ENCODE results near the gene SLC4A3. TPM values are rescaled to one million over a fixed set of nuclear protein-coding genes. Genes with fewer than 3 reads are reported as not detected.
"Not testable (repeated sequence)": the region's sequence is repeated elsewhere in the genome, so short reads cannot be mapped to it uniquely, and the experiment has no call there.

SLC4A3 gene
- total and polyA plus RNA-seq, 5 donors from 2014 or later: not detected

- not testable (repeated sequence) for H3K4me1 ChIP-seq (ENCODE audit: control insufficient read depth, insufficient read depth, low read length, poor library complexity, severe bottlenecking); H3K4me3 Mint-ChIP-seq; H3K27me3 ChIP-seq (ENCODE audit: control insufficient read depth, insufficient read depth, low read length); DNase-seq; H3K9me3 Mint-ChIP-seq; H3K27ac ChIP-seq (ENCODE audit: insufficient read depth, low read length, poor library complexity, severe bottlenecking); ATAC-seq (ENCODE audit: low read depth in 2 of 2); H3K9me3 ChIP-seq (ENCODE audit: control insufficient read depth in 2 of 2, low read length in 2 of 2); H3K4me3 ChIP-seq (ENCODE audit: low read depth, low read length); H3K27ac Mint-ChIP-seq; H3K36me3 ChIP-seq (ENCODE audit: control insufficient read depth, insufficient read depth, low read length); H3K4me1 Mint-ChIP-seq; H3K36me3 Mint-ChIP-seq
- peaks cover 27% of the 10 kb centered on the region for H3K27me3 Mint-ChIP-seq
These were observed 56.0 kb downstream of the SLC4A3 start for GRCh38 chr2:219683474-219683873.

DNA sequence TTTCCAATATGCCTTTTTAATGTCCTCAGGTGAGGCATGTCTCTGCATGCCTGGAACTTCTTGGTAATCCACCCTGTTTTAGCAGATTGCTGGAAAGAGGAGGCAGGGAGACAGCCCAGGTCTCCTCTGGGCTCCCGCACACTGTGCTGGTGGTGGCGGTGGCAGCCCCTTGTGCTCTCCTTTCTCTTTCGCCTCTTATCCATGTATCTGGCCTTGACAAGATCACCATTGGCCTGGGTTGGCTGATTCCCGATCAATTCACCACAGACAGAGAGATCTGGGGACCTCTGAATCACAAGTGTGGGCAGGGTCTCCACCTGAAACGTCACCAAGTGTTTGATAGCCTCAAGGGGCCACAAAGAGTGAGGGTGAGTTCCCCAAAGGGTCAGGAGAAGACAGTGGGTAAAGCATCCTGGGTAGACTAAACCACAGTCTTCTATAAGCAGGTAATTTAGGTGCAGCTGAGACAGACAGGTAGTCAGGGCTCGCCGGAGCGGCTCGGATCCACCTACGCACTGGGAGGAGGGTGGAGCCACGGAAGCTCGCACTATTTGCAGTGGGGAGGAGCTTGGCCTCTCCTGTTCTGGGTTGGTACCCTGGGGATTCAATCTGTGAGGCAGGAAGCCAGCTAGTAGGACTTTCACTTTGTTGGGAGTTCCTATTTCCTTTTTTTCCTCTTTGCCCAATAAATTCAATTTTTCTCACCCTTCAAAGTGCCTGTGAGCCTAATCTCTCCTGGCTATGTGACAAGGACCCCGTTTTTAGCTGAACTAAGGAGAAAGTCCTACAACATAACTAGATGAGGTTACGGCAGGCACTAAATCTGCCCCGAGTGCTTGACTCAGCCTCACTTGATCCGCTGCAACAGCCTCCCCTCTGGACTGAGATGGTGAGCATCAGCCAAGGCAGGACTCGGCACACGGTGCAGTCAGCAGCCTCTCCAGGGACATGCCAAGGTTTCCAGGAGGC is 57.6 kb downstream of the SLC4A3 start:
- peak overlapping the region in 1 of 3 donors; percentile 53 for H3K27ac Mint-ChIP-seq
- no peak overlapping the region for H3K27ac ChIP-seq (ENCODE audit: insufficient read depth, low read length, poor library complexity, severe bottlenecking)
- no peaks in the 10 kb centered on the region for H3K36me3 ChIP-seq (ENCODE audit: control insufficient read depth, insufficient read depth, low read length)

GRCh38 chr2:219687272-219687671 is 59.8 kb downstream of the SLC4A3 start:
- Histone ChIP-seq H3K9me3 (ENCODE audit: control insufficient read depth in 2 of 2, low read length in 2 of 2) (no peaks in the 10 kb centered on the region), H3K27ac (ENCODE audit: insufficient read depth, low read length, poor library complexity, severe bottlenecking) (no peak overlapping the region), H3K36me3 (ENCODE audit: control insufficient read depth, insufficient read depth, low read length) (no peaks in the 10 kb centered on the region), H3K4me3 (ENCODE audit: low read depth, low read length) (no peak overlapping the region), H3K27me3 (ENCODE audit: control insufficient read depth, insufficient read depth, low read length) (no peaks in the 10 kb centered on the region), H3K4me1 (ENCODE audit: control insufficient read depth, insufficient read depth, low read length, poor library complexity, severe bottlenecking) (no peaks in the 10 kb centered on the region)
- no peak for ATAC-seq (ENCODE audit: low read depth in 2 of 2)
- H3K36me3 Mint-ChIP-seq: no peaks in the 10 kb centered on the region
- no peak for DNase-seq
- peaks cover 0 to 3% (median 1%) of the 10 kb centered on the region in 7 donors for H3K9me3 Mint-ChIP-seq
- no peak overlapping the region for H3K27ac Mint-ChIP-seq
- H3K27me3 Mint-ChIP-seq: peaks cover 32% of the 10 kb centered on the region
- no peak overlapping the region for H3K4me3 Mint-ChIP-seq
- peaks cover 0 to 8% (median 2%) of the 10 kb centered on the region in 4 donors for H3K4me1 Mint-ChIP-seq

More for the DNA sequence above, 57.6 kb downstream of the SLC4A3 start:
- peaks cover 0 to 8% (median 2%) of the 10 kb centered on the region in 4 donors for H3K4me1 Mint-ChIP-seq
- Histone ChIP-seq H3K4me1 (ENCODE audit: control insufficient read depth, insufficient read depth, low read length, poor library complexity, severe bottlenecking) (no peaks in the 10 kb centered on the region), H3K27me3 (ENCODE audit: control insufficient read depth, insufficient read depth, low read length) (no peaks in the 10 kb centered on the region), H3K4me3 (ENCODE audit: low read depth, low read length) (peak overlapping the region; percentile 53), H3K9me3 (ENCODE audit: control insufficient read depth in 2 of 2, low read length in 2 of 2) (no peaks in the 10 kb centered on the region)
- peak overlapping the region in 2 of 4 donors; percentile 24 to 37 for H3K4me3 Mint-ChIP-seq
- DNase-seq: peak in 2 of 3 donors; percentile 2 to 42
- ATAC-seq (ENCODE audit: low read depth in 2 of 2): peak; percentile 60 to 65
- H3K27me3 Mint-ChIP-seq: peaks cover 29% of the 10 kb centered on the region
- H3K36me3 Mint-ChIP-seq: no peaks in the 10 kb centered on the region
- H3K9me3 Mint-ChIP-seq: peaks cover 0 to 3% (median 1%) of the 10 kb centered on the region in 7 donors

- H3K27me3 Mint-ChIP-seq: peaks cover 32% of the 10 kb centered on the region
- DNase-seq (no peak), ATAC-seq (ENCODE audit: low read depth in 2 of 2) (no peak)
- H3K4me1 Mint-ChIP-seq: peaks cover 0 to 8% (median 2%) of the 10 kb centered on the region in 4 donors
- Histone ChIP-seq H3K4me1 (ENCODE audit: control insufficient read depth, insufficient read depth, low read length, poor library complexity, severe bottlenecking) (no peaks in the 10 kb centered on the region), H3K27ac (ENCODE audit: insufficient read depth, low read length, poor library complexity, severe bottlenecking) (no peak overlapping the region), H3K36me3 (ENCODE audit: control insufficient read depth, insufficient read depth, low read length) (no peaks in the 10 kb centered on the region), H3K27me3 (ENCODE audit: control insufficient read depth, insufficient read depth, low read length) (no peaks in the 10 kb centered on the region), H3K4me3 (ENCODE audit: low read depth, low read length) (no peak overlapping the region), H3K9me3 (ENCODE audit: control insufficient read depth in 2 of 2, low read length in 2 of 2) (no peaks in the 10 kb centered on the region)
- H3K36me3 Mint-ChIP-seq: no peaks in the 10 kb centered on the region
- no peak overlapping the region for H3K4me3 Mint-ChIP-seq
- no peak overlapping the region for H3K27ac Mint-ChIP-seq
- H3K9me3 Mint-ChIP-seq: peaks cover 0 to 3% (median 0%) of the 10 kb centered on the region in 7 donors
These were observed 60.6 kb downstream of the SLC4A3 start for GRCh38 chr2:219687882-219688559.

DNA sequence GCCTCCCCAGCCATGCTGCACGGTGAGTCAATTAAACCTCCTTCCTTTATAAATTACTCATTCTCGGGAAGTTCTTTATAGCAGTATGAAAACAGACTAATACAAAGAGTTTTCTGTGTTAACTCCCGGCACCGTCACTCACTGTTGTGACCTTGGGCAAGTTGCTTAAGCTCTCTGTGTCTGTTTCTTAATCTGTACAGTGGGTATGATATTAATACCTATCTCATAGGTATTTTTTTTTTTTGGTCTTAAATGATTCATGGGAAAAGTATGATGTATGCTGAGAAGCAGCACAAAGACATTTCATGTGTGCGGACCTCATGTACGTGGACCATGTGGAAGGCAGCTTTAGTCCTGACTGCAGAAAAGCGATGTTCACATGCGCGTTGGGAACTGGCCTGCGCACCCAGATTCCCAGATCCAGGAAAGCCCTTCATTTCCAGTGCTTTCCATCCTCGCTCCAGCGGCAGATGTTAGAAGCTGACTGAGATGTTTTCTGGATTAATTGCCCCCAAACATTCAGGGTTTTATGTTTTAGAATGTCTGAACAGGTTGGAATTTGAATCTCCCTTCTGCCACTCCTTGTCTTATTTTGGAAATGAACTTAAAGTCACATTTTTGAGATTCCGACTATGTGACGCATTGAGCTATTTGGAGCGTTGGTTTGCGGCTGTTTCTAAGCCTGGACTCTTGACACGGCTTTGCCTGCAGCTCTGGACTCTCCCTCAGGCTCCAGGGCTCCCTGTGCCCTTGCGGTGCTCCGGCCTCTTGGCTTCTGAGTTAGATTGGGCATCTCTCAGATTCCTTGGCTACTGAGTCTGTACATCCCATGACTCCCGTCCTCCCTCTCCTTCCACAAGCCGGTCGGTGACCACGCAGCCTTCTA is 61.4 kb downstream of the SLC4A3 start:
- no peak for ATAC-seq (ENCODE audit: low read depth in 2 of 2)
- H3K4me1 ChIP-seq (ENCODE audit: control insufficient read depth, insufficient read depth, low read length, poor library complexity, severe bottlenecking): no peaks in the 10 kb centered on the region

GRCh38 chr2:219689676-219690628 is 62.5 kb downstream of the SLC4A3 start:
- no peaks in the 10 kb centered on the region for H3K36me3 ChIP-seq (ENCODE audit: control insufficient read depth, insufficient read depth, low read length)
- H3K4me3 Mint-ChIP-seq: no peak overlapping the region
- ATAC-seq (ENCODE audit: low read depth in 2 of 2): no peak
- H3K4me3 ChIP-seq (ENCODE audit: low read depth, low read length): no peak overlapping the region
- no peak overlapping the region for H3K27ac Mint-ChIP-seq
- H3K4me1 Mint-ChIP-seq: peaks cover 0 to 4% (median under 1%) of the 10 kb centered on the region in 4 donors
- no peaks in the 10 kb centered on the region for H3K4me1 ChIP-seq (ENCODE audit: control insufficient read depth, insufficient read depth, low read length, poor library complexity, severe bottlenecking)
- no peaks in the 10 kb centered on the region for H3K9me3 ChIP-seq (ENCODE audit: control insufficient read depth in 2 of 2, low read length in 2 of 2)
- H3K36me3 Mint-ChIP-seq: no peaks in the 10 kb centered on the region
- H3K27me3 ChIP-seq (ENCODE audit: control insufficient read depth, insufficient read depth, low read length): no peaks in the 10 kb centered on the region
- peaks cover 0 to 4% (median 0%) of the 10 kb centered on the region in 7 donors for H3K9me3 Mint-ChIP-seq
- peaks cover 27% of the 10 kb centered on the region for H3K27me3 Mint-ChIP-seq
- no peak overlapping the region for H3K27ac ChIP-seq (ENCODE audit: insufficient read depth, low read length, poor library complexity, severe bottlenecking)
- DNase-seq: peak in 2 of 3 donors; percentile 17 to 67

More for the DNA sequence above, 61.4 kb downstream of the SLC4A3 start:
- Mint-ChIP-seq H3K4me1 (peaks cover 0 to 8% (median 2%) of the 10 kb centered on the region in 4 donors), H3K36me3 (no peaks in the 10 kb centered on the region), H3K27ac (no peak overlapping the region), H3K27me3 (peaks cover 30% of the 10 kb centered on the region), H3K9me3 (peaks cover 0 to 4% (median 0%) of the 10 kb centered on the region in 7 donors), H3K4me3 (no peak overlapping the region)
- DNase-seq: no peak
- H3K9me3 ChIP-seq (ENCODE audit: control insufficient read depth in 2 of 2, low read length in 2 of 2): no peaks in the 10 kb centered on the region
- no peaks in the 10 kb centered on the region for H3K27me3 ChIP-seq (ENCODE audit: control insufficient read depth, insufficient read depth, low read length)
- H3K4me3 ChIP-seq (ENCODE audit: low read depth, low read length): no peak overlapping the region
- H3K36me3 ChIP-seq (ENCODE audit: control insufficient read depth, insufficient read depth, low read length): no peaks in the 10 kb centered on the region
- no peak overlapping the region for H3K27ac ChIP-seq (ENCODE audit: insufficient read depth, low read length, poor library complexity, severe bottlenecking)
